HL-60 (cell line): ENCODE results near the gene TMEM130.

Experiments
- CTCF ChIP-seq: IDR thresholded peaks from one replicate; pipeline ENCODE4 v1.5.1; 2011; ENCODE audit warnings: low read length, control low read depth, inconsistent platforms; ENCODE audit not compliant: insufficient read depth
- GABPA ChIP-seq: IDR thresholded peaks from 2 replicates; pipeline ENCODE4 v1.6.1; 2012; ENCODE audit warnings: low read depth
- POLR2AphosphoS5 ChIP-seq: IDR thresholded peaks from 2 replicates; pipeline ENCODE4 v1.6.1; 2012; ENCODE audit warnings: low read depth
- REST ChIP-seq: IDR thresholded peaks from 2 replicates; pipeline ENCODE4 v1.6.1; 2012; ENCODE audit warnings: low read depth; ENCODE audit not compliant: insufficient replicate concordance
- SPI1 ChIP-seq: IDR thresholded peaks from 2 replicates; pipeline ENCODE4 v1.6.1; 2012; ENCODE audit warnings: low read depth, mild to moderate bottlenecking, borderline replicate concordance

GRCh38 chr7:98877692-98878364, 8.0 kb upstream of the TMEM130 start:
- TF ChIP-seq CTCF (no peak), GABPA (no peak), POLR2AphosphoS5 (no peak), REST (no peak), SPI1 (no peak)
